B cell (primary cell): ENCODE results near the gene DDHD1. TPM values are rescaled to one million over a fixed set of nuclear protein-coding genes. Genes with fewer than 3 reads are reported as not detected.

Experiments
- ATAC-seq: fragments of 200-7000 bp; cut with Tn5 transposase; one replicate; pipeline ENCODE4 v1.10.0; 2021; ENCODE audit warnings: low read depth, mild to moderate bottlenecking, moderate number of reproducible peaks, moderate library complexity
- CTCF ChIA-PET: fragments of 350-600 bp; sonication (Branson Sonifier 250); formaldehyde crosslinking; loops from one replicate; lab custom pipeline; 2021; ENCODE audit warnings: antibody characterized with exemption, inconsistent platforms; lab: Charles Lee
- POLR2A ChIA-PET: fragments of 350-600 bp; sonication (Branson Sonifier 250); formaldehyde crosslinking; loops from one replicate; lab custom pipeline; 2021; ENCODE audit warnings: antibody characterized with exemption; lab: Charles Lee
- DNase-seq: peaks from one replicate; pipeline ENCODE4 v3.0.0; 2013
- H2AFZ ChIP-seq: 2 replicates; pipeline ENCODE4 v1.6.1; 2012; ENCODE audit warnings: mild to moderate bottlenecking, low read depth, low read length; ENCODE audit not compliant: insufficient read depth, poor library complexity, severe bottlenecking
- H3K27ac ChIP-seq, 2 donors: 1 replicate in 1 of 2; 2 replicates in 1 of 2; pipeline ENCODE4 v1.5.1; 2012 to 2013; ENCODE audit warnings: low read length in 2 of 2, mild to moderate bottlenecking in 2 of 2, moderate library complexity in 1 of 2
- H3K27me3 ChIP-seq, 4 experiments: fragments of 200-600 bp in 1 of 4; sonication (generic) in 1 of 4; replicated peaks in 1 of 4; 1 replicate in 2 of 4; 2 replicates in 2 of 4; pipeline versions ENCODE4 v1.6.1 to v1.7.0; 2013 to 2016; ENCODE audit warnings: low read length in 3 of 4, mild to moderate bottlenecking in 2 of 4, mixed read lengths in 1 of 4, moderate library complexity in 1 of 4; ENCODE audit not compliant: insufficient read depth in 4 of 4, control insufficient read depth in 3 of 4; ENCODE audit errors: control extremely low read depth in 1 of 4
- H3K36me3 ChIP-seq, 2 experiments: replicated peaks in 1 of 2; 1 replicate in 1 of 2; 2 replicates in 1 of 2; pipeline versions ENCODE4 v1.6.1 to v1.7.1; 2013; ENCODE audit warnings: low read length in 1 of 2; ENCODE audit not compliant: insufficient read depth in 2 of 2, control insufficient read depth in 1 of 2; ENCODE audit errors: control extremely low read depth in 1 of 2, extremely low read depth in 1 of 2
- H3K4me1 ChIP-seq, 2 donors: fragments of 200-600 bp in 1 of 2; sonication (generic) in 1 of 2; 1 replicate in 1 of 2; 2 replicates in 1 of 2; pipeline versions ENCODE4 v1.5.1 to v1.6.1; 2013 to 2017; ENCODE audit warnings: low read length in 2 of 2; ENCODE audit not compliant: control insufficient read depth in 2 of 2, insufficient read depth in 2 of 2
- H3K4me2 ChIP-seq: replicated peaks from 2 replicates; pipeline ENCODE3; 2012; ENCODE audit warnings: mild to moderate bottlenecking, low read depth, low read length; ENCODE audit not compliant: poor library complexity, severe bottlenecking
- H3K4me3 ChIP-seq, 5 experiments: fragments of 200-600 bp in 1 of 5; sonication (generic) in 1 of 5; 1 replicate in 3 of 5; 2 replicates in 2 of 5; pipeline versions ENCODE4 v1.5.1 to v1.7.0; 2011 to 2016; ENCODE audit warnings: low read length in 4 of 5, mild to moderate bottlenecking in 4 of 5, low read depth in 2 of 5, control low read depth in 1 of 5, moderate library complexity in 1 of 5; ENCODE audit not compliant: insufficient read depth in 1 of 5; ENCODE audit errors: control extremely low read depth in 1 of 5, extremely low read depth in 1 of 5
- H3K79me2 ChIP-seq: fragments of 200-600 bp; sonication (generic); one replicate; pipeline ENCODE4 v1.6.0; 2016; ENCODE audit warnings: low read length; ENCODE audit not compliant: control insufficient read depth, insufficient read depth
- H3K9ac ChIP-seq: fragments of 200-600 bp; sonication (generic); 2 replicates; pipeline ENCODE4 v1.6.1; 2017; ENCODE audit warnings: mild to moderate bottlenecking, low read length, moderate library complexity
- H3K9me3 ChIP-seq, 3 donors: one replicate each; pipeline versions ENCODE4 v1.6.1 to v1.7.1; 2013; ENCODE audit warnings: low read length in 2 of 3; ENCODE audit not compliant: control insufficient read depth in 2 of 3, insufficient read depth in 1 of 3; ENCODE audit errors: control extremely low read depth in 1 of 3
- H4K20me1 ChIP-seq: 2 replicates; pipeline ENCODE4 v1.6.0; 2012; ENCODE audit warnings: mild to moderate bottlenecking, low read length; ENCODE audit not compliant: insufficient read depth, control insufficient read depth, poor library complexity, severe bottlenecking
- H3K27ac Mint-ChIP-seq: one replicate; pipeline ENCODE4 v1.8.0; 2021; ENCODE audit warnings: mixed read lengths
- H3K27me3 Mint-ChIP-seq: one replicate; pipeline ENCODE4 v1.8.0; 2021; ENCODE audit warnings: mixed read lengths
- H3K4me1 Mint-ChIP-seq: one replicate; pipeline ENCODE4 v1.8.0; 2021; ENCODE audit warnings: mixed read lengths
- H3K4me3 Mint-ChIP-seq: one replicate; pipeline ENCODE4 v1.8.0; 2021; ENCODE audit warnings: mixed read lengths
- H3K9me3 Mint-ChIP-seq: one replicate; pipeline ENCODE4 v1.8.0; 2022; ENCODE audit warnings: mixed read lengths; ENCODE audit not compliant: insufficient read depth
- EZH2 ChIP-seq: IDR thresholded peaks from 2 replicates; pipeline ENCODE4 v1.6.1; 2012; ENCODE audit warnings: borderline replicate concordance, low read depth, mild to moderate bottlenecking, moderate library complexity, low read length; ENCODE audit not compliant: insufficient read depth, poor library complexity, severe bottlenecking
- WGBS: methylation state at CpG from one replicate; pipeline ENCODE4 v1.1.5; 2013; ENCODE audit warnings: missing lambda C conversion rate; ENCODE audit not compliant: insufficient coverage; 5-methylcytosine and 5-hydroxymethylcytosine counted together
- intact Hi-C: fragments of 100-400 bp; cut with micrococcal nuclease; formaldehyde crosslinking; loops from one replicate; pipeline ENCODE4 v1.10.0; 2022
- polyA plus RNA-seq: library from polyadenylated mRNA; depleted of rRNA; stranded (reverse); fragments of >200 nt; gene quantifications from 2 replicates; pipeline ENCODE4 v1.2.3, GENCODE V29; 2012
- total RNA-seq, 2 donors: library from RNA; stranded (reverse); fragments of 120-200 nt in 1 of 2; gene quantifications; 1 replicate in 1 of 2; 2 replicates in 1 of 2; pipeline versions ENCODE4 v1.2.3 to v1.2.4, GENCODE V29; 2013 to 2022
- TF ChIP-seq, protein P1 (sequence below): fragments of 200-600 bp; IDR thresholded peaks from one replicate; pipeline ENCODE4 v1.8.0; 2022; ENCODE audit warnings: antibody characterized with exemption, mild to moderate bottlenecking

The DDHD1 gene
- total and polyA plus RNA-seq, 2 donors (not counting 1 experiment from before 2014, with no cell fraction given), result 7.1 to 75.4 TPM

DNA sequence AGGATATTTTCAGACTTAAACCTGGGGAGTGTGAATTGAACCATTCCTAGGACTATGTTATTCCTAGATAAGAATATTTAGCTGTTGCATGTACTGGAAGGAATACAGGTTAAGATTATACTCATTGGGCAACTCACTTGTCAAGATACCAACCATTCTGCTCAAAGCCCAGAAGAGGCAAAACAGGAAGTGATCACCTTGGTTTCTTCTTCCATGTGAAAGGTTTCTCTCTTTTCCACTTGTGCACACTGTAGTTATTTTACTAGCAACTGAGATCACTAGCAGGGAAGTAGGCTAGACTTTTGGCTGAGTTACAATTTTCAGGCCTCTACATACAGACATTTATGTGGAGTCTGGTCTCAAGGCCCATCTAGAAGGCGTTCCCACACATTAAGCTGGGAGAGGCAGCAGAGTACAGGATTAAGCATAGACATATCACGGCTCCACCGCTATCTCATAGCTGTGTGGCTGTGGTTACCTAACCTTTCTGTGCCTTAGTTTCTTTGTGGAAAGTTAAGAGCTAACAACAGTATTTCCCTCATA, 118.4 kb downstream of the DDHD1 start:
- no peaks in the 10 kb centered on the region for H3K4me1 Mint-ChIP-seq
- intact Hi-C loops, result no loop called here
- Histone ChIP-seq H3K9ac (no peak overlapping the region), H3K79me2 (no peaks in the 10 kb centered on the region), H3K27ac (no peak overlapping the region), H3K9me3 (peaks cover 0 to 1% (median 0%) of the 10 kb centered on the region in 3 donors), H2AFZ (no peak overlapping the region), H4K20me1 (no peaks in the 10 kb centered on the region), H3K36me3 (peaks cover 5 to 21% of the 10 kb centered on the region in 2 experiments), H3K4me2 (no peak overlapping the region), H3K27me3 (no peaks in the 10 kb centered on the region), H3K4me3 (no peak overlapping the region), H3K4me1 (no peaks in the 10 kb centered on the region)
- H3K4me3 Mint-ChIP-seq, result no peak overlapping the region
- no peaks in the 10 kb centered on the region for H3K27me3 Mint-ChIP-seq
- H3K27ac Mint-ChIP-seq, result no peak overlapping the region
- ChIA-PET CTCF (no interaction called here), POLR2A (no interaction called here)
- peaks cover 3% of the 10 kb centered on the region for H3K9me3 Mint-ChIP-seq
- TF ChIP-seq EZH2, result no peak
- TF ChIP-seq, protein P1, sequence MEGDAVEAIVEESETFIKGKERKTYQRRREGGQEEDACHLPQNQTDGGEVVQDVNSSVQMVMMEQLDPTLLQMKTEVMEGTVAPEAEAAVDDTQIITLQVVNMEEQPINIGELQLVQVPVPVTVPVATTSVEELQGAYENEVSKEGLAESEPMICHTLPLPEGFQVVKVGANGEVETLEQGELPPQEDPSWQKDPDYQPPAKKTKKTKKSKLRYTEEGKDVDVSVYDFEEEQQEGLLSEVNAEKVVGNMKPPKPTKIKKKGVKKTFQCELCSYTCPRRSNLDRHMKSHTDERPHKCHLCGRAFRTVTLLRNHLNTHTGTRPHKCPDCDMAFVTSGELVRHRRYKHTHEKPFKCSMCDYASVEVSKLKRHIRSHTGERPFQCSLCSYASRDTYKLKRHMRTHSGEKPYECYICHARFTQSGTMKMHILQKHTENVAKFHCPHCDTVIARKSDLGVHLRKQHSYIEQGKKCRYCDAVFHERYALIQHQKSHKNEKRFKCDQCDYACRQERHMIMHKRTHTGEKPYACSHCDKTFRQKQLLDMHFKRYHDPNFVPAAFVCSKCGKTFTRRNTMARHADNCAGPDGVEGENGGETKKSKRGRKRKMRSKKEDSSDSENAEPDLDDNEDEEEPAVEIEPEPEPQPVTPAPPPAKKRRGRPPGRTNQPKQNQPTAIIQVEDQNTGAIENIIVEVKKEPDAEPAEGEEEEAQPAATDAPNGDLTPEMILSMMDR, result no peak
- no CpG with 5 or more reads among the region's 3 CpGs for WGBS
- ATAC-seq, result no peak
- DNase-seq, result no peak

DNA sequence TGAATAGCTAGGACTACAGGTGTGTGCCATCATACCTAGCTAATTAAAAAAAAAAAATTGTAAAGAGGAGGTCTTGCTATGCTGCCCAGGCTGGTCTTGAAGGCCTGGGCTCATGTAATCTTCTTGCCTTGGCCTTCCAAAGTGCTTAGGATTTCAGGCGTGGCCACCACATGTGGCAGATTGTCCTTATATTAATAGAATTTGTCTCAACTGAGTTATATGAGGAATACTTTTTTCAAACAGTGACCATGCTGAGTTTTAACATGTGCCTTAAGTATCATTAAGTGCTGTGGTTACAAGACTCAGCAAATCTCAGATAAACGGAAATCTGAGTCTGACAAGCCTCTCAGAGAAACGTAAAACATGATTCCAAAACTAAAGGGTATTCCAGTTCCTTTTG, 119.1 kb downstream of the DDHD1 start:
- H3K4me3 Mint-ChIP-seq, result no peak overlapping the region
- no peak for TF ChIP-seq EZH2
- TF ChIP-seq, protein P1, result no peak
- H3K4me1 ChIP-seq, result no peaks in the 10 kb centered on the region
- ChIA-PET POLR2A (no interaction called here), CTCF (no interaction called here)
- no peaks in the 10 kb centered on the region for H3K4me1 Mint-ChIP-seq
- H3K9me3 Mint-ChIP-seq, result peaks cover 3% of the 10 kb centered on the region
- H3K4me2 ChIP-seq, result no peak overlapping the region
- peaks cover 0 to 1% (median 0%) of the 10 kb centered on the region in 3 donors for H3K9me3 ChIP-seq
- H3K9ac ChIP-seq, result no peak overlapping the region
- WGBS, result 100% methylated on average over 1 of the region's 3 CpGs
- H3K27me3 ChIP-seq, result no peaks in the 10 kb centered on the region
- H3K36me3 ChIP-seq, result peaks cover 5 to 14% of the 10 kb centered on the region in 2 experiments
- ATAC-seq, result no peak
- DNase-seq, result no peak
- H3K4me3 ChIP-seq, result no peak overlapping the region
- H2AFZ ChIP-seq, result no peak overlapping the region
- H3K79me2 ChIP-seq, result no peaks in the 10 kb centered on the region
- no peak overlapping the region for H3K27ac ChIP-seq
- H3K27me3 Mint-ChIP-seq, result no peaks in the 10 kb centered on the region
- intact Hi-C loops, result no loop called here
- H3K27ac Mint-ChIP-seq, result no peak overlapping the region
- no peaks in the 10 kb centered on the region for H4K20me1 ChIP-seq
